HG02870 (cell line): ENCODE measurements around the gene KRT3.

Source experiments
- ATAC-seq: cut with Tn5 transposase; IDR thresholded peaks from one replicate; pipeline ENCODE4 v1.9.1; 2021; ENCODE audit warnings: mild to moderate bottlenecking, moderate library complexity; ENCODE audit not compliant: unreplicated experiment

KRT3 gene

DNA sequence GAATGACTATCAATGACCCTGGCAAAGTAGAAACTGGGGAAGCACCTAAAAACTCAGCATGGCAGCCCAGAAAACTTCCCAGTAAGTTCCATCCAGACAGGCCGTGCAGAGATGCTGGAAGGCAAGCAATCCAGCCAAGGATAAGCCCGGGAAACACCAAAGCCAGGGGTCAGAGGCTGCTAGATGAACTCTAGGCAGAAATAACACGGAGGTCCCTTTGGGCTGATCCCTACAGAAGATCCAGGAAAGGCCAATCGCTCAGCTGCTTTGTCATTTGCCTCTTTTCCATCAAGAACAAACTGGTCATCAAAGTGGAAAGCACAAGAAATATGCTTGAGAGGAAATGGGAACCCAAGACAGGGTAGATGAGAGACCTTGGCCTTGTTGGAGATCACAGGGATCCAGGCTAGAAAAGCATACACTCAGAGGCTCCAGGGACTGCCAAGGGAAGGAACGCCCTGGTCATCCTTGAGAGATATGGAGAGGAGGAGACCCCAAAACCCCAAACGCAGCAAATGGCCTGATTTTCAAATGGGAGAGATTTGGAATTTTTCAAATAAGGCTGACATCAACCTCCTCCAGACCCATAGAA, 31.7 kb upstream of the KRT3 start:
- no peak for ATAC-seq

DNA sequence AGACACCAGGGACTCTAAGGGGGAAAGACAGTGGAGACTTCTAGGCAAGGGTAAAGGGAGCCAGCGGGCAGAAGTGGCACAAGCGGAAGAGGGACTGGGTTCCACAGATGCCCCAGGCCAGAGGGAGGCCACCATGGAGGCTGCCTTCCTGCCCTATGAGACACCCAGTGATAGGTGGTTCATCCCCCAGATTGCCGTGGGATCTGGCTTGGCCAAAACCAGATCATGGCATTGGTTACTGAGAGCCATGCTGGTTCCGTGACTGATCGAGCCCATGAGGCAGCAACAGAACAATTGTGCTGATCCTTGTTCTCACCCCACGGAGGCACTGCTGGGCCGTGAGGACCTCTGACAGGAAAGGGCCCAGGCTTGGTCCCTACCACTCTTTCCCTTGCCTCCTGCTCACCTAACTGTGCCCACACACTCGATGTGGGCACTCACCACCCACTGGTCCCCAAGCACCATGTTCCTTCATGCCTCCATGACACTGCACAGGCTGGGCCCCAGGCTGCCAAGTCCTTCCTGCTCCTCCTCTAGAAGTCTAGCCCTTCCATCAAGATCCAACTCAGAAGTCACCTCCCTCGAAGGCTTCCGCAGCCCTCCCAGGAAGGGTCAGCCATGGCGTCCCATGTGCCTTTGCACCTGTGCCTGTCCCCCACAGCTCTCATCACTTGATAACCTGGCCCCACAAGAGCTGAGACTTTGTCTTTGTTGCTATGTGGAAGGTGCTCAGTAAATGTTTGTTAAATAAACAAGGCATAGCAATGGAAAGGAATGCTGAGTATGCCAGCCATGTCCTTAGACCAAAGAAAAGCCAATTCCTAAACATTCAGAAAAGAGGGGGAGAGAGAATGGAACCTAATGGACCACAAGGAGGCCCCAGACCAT, 30.9 kb upstream of the KRT3 start:
- no peak for ATAC-seq

DNA sequence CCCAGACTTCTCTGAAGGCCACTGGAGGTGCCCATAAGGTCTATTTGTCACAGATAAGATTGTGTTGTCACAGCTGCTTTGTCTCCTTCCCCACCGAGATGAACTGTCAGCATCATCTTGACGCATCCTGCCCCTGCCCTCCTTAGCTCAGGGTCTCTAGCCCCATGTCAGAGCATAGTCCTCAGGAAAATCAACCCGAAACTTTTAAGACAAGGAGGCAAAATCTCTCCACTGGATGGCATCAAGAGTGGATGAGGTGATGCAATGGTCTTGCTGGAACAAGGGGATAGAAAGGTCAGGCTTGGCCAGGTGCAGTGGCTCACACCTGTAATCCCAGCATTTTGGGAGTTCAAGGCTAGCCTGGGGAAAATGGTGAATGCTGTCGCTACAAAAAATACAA, 30.0 kb upstream of the KRT3 start:
- no peak for ATAC-seq

DNA sequence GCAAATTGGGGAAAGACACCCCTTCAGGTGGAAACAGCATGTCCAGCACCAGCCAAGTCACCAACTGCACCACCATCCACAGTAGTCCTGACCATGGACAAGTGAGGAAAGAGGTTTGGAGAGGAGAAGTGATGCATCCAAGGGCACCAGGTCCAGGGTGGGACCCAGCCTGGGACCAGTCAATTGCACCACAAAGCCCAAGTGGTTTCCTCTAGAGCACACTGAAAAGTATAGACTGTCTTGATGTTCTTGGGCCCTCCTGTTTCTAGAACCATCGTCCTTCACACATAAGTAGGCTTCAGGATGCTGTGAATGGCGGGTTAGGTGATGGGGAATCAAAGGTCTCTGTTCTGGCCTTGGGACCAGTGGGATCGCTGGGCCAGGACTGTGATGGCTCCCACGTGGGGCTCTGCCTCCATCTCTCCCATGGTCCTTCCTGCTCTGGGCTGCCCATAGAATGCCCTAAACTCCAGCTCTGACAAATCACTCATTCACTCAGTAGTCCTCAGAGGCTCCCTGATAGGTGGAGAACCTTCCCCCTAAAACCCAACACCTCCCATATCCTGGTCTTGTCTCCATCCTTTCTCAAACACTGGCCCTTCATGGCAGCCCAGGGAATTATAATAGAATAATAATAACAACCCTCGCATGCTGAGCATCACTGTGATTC, 29.0 kb upstream of the KRT3 start:
- ATAC-seq = no peak

DNA sequence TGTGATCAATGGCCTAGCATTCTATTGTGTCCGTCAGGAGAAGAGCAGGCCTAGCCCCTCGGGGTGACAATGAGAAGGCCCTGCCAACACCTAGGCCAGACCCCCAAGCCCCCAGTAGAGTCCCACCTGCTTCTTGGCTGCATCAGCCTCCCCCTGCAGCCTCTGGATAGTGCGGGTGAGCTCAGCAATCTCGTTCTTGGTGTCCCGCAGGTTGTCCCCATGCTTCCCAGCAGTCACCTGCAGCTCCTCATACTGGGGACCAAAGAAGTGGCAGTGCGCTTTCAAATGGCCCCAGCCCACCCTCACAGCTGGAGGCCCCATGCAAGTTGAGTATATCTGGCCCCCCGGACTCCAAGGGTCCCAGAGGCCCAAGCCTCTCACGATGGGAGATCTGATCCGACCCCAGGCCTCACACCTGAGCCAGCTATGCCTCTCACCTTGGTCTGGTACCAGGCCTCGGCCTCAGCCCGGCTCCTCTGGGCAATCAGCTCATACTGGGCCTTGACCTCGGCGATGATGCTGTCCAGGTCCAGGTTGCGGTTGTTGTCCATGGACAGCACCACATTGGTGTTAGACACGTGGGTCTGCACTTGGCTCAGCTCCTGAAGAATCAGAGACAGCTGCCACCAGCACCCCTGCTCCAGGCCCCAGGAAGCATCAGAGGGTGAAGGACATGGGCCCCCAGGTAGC, 28.0 kb upstream of the KRT3 start:
- no peak for ATAC-seq

DNA sequence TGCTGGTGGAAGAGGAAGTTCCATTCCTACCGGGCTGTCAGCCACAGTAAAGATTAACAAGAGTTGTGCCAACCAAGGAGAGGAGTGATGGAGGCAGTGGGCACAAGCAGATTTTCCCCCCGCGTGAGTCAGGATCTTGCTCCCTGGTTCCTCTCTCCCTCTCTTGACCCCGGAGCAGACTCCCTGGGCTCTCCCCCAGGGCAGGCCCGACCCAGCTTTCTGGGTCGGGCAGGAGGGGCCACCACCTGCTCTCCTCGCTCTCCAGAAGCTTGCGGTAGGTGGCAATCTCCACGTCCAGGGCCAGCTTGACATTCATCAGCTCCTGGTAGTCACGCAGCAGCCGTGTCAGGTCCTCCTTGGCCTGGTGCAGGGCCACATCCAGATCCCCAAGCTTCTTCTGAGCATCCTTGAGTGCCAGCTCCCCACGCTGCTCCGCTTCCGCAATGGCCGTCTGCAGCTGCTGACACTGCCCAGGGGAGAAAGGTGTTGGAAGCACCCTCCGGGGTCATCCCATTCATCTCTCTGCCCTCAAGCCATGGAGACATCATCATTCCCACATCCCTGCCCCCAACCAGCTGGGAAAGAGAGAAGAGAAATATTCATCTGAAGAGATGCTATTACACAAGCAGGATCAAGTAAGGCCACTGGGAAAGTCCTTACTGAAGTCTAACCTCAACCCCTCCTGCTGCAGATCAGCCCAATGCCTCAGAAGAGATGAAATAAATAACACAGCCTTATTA, 27.0 kb upstream of the KRT3 start:
- no peak for ATAC-seq

DNA sequence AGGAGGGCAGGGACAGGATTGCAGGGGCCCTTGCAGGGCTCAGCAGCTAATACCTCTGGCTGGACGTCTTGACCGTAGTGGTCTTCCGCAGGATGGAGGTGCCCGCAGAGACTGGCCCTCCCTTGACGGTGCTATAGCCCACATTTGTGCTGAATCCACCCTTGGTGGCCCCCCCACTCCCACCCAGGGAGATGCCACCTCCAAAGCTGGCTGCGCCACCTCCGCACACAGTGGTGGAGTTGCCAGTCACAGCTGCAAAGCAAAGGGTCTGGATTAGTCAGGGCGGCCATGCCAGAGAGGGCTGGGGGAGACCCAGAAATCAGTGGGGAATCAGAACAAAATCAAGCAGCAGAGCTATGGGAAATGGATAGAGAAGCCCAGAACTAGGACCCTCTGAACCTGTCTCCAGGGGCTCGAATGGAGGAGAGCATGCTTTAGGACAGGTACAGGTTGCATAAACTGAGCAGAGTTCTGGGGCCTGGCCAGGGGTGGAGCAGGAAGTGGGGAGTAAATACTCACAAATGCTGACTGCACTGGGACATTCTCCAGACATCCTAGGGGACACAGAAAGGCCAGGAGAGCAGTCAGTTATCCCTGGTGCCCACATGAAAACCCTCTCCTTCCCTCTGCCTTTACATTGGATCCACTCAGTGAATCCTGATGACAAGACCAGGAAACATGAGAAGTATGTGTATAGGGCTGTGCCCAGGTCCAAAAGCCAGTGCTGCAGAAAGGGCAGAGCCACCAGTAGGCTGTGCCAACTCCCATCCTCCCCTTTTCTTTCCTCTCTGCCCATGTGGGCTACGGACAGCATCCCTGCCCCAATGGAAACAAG, 26.1 kb upstream of the KRT3 start:
- no peak for ATAC-seq

DNA sequence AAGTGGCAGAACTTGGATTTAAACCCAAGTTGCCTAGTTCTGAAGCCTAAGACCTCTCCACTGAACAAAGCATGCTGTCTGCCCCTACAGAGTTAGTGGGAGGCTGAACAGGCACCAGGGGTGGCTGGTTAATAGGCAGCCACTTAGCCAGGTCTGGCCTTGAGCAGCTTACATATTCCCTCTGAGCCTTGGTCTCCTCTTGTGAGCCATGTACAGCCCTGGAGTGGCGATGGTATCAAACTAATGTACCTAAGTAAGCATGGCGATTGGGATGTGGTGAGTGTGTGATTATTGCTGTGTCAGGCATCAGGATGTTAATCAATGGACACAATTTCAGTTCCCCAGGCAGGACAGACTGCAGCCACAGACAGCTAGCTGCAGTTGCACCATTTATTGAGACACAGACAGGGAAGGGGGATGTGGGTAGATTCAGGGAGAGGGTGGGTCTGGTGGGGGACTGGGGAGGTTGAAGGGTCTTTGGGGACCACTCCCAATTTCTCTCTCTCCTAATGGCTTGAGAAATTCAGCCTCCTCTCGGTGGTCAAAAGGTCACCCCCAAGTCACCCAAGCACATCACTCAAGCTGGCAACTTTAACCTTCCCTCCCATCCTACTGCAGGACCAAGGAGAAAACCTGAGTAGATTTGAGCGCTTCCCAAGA, 25.3 kb upstream of the KRT3 start:
- no peak for ATAC-seq

DNA sequence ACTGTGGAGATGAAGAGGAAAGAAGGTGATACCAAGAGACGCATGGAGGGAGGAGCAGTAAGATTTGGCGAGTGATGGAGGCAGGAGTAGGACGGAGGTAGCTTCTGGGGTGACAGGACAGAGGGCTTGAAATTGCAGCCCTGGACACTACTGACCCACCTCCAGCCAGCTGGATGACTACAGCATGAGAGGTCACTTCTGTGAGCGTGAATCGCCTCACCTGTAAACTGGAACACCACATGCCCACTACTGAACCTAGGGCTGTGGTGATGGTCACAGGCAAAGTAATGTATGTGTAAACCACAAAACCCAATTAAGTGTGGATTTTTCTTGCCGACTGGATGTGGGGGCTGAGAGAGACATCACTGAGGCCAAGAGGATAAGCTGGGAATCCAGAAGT, 24.6 kb upstream of the KRT3 start:
- ATAC-seq = no peak

DNA sequence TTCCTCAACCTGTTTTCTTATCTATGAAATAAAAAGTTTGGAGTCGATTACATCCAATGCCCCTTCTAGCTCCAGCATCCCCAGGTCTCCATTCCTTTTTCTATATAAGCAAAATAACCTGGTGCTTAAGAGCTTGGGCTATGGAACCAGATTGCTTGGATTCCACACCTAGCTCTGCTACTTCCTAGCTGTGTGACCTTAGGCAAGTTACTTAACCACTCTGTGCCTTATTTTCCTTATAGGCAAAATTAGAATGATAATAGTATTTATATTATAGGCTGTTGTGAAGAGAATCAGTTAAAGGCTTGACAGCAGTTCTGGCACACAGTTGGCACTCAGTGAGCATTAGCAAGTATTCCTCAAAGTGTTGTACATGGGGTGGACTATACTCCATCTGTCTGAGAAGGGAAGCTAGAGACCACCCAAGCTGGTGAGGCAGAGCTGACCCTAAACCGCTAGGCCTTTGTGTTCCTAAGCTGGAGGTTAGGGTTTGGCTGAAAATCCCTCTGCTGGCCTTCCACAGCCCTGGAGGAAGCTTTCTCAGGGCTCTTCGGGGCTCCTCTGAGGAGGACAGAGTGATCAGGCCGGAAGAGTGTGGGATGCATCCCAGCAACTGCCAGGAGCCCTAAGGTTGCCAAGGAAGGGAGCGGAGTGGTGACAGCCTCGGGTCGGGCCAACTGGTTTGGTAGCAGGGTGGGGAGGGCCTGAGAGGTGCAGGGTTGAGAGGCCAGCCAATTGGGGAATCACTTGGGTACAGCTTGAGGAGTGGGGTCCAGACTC, 24.0 kb upstream of the KRT3 start:
- no peak for ATAC-seq

DNA sequence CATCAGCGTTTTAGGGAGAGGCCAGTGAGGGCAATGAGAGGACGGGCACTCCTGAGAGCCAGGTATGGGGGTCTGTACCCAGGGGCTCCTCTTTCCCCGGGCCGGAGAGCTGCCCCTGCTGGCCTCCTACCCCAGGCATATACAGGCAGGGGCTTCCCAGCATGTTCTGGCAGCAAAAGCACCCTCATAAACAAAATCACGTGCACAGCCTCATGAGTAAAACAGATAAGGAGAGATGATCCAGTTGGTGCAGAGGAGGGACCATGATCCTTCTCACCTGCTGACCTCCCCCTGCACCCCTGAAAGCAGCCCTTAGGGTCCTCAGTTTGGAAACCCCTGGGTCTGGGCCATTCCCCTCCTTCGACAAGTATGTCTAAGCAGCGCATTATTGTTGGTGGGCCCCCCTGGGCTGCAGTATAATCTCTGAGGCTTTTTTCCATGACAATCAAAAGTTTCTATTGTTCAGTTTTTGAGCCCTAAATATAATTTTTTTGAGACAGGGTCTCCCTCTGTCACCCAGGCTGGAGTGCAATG, 23.0 kb upstream of the KRT3 start:
- ATAC-seq = no peak

DNA sequence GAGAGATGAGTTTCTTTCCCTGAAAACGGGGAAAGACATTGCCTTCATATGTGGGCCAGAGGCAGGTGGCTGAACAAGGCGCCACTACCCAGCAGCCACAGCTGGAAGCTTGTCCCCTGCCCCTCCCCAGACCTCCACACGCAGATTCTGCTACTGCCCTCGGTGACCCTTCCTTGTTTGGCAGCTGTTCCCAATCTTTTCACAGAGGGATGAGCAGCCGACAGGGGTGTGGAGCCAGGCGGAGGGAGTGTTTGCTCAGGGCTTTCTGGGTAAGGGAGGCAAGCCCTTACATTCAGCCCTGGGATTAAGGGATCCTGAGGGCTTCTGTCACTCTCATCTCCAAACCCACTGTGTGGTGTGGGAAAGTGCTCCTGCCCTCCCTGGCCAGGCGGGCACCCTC, 22.5 kb upstream of the KRT3 start:
- no peak for ATAC-seq

DNA sequence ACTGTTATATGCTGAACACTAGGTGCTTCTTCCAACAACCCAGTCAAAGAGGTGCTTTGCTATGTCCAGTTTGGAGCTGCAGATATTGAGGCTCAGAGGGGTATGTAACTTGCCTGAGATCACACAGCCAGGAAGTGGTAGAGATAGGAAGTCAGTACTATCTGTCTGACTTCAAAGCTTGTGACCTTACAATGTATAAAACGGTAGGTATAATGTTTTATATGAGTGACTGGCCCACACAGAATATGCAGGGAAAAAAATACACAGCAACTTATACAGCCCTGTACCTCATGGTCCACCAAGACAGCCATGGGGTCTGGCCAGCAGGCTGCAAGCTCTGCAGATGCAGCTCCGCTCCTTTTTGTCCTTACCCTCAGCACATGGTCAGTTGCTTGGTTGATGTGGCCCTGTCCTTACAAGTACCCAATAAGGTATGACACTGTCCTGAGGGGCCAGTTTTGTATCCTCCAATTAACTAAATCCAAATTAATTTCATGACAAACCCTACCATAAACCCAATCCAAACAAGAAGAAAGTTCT, 21.9 kb upstream of the KRT3 start:
- no peak for ATAC-seq

DNA sequence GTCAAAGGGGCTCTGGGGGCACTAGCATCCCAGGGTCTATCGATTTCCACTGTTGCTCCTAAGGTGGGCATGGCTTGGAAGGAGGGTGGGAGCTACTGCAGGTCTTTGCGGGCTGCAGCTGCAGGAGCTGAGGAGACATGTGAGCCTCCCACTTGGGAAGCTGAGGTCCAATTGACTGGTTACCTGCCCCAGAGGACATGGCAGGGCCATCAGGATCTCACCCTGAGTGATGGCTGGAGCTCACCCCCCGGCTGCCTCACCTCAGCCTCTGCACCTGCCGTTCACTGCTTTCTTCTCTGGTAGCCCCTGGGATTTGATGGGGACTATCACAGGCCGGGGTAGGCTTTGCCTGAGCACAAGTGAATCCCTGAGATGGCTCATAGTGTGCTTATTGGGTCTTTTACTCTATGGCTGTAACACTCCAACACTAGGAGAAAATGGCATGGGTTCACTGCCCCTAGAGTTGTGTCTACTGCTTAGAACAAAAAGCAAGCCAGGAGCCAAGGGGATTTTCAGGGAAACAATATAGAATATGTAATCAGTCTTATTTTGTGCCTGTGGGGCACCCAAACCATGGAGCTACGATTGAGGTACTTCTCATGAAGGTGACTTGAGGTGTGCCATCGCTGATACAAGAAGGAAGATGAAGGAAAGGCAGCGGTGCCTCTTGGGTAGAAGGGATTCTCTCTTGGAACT, 21.2 kb upstream of the KRT3 start:
- ATAC-seq = no peak

DNA sequence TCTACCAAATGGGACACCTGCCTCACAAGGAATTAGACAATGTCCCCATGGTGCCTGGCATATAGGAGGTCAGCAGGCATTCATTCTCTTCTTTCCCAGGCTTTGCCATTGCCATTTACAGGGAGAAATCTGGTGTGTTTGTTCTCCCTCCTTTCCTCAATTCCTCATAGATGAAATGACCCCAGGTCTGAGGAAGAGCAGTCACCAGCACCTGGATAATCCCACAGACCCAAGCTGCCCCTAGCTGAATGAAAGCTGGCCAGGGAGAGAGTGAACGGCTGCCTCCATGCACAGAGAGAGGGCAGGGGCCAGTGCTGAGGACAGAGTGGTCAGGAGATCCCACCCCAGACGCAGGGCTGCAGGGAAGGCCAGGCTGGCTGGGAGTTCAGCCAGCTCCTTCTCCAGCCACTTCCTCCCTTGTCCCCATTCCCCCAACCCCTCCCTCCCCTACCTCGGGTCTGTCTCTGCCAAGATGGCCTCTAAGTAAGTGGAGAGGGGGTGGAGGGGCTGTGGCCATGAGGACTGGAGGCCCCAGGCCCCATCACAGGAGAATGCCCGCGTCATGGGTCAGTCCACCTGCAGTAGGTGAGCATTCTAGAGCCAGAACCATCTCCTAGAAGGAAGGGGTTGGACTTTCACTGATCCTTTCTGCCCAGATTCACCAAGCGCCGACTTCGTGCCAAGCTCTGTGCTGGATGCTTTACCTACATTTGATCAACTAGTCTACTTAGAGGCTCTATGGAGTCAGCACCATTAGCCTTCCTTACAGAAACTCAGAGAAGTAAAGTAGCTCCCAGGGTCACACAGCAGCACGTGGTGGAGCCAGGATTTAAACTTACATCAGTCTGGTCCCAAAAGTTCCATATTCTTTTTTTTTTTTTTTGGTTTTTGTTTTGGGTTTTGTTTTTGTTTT, 20.0 kb upstream of the KRT3 start:
- no peak for ATAC-seq

DNA sequence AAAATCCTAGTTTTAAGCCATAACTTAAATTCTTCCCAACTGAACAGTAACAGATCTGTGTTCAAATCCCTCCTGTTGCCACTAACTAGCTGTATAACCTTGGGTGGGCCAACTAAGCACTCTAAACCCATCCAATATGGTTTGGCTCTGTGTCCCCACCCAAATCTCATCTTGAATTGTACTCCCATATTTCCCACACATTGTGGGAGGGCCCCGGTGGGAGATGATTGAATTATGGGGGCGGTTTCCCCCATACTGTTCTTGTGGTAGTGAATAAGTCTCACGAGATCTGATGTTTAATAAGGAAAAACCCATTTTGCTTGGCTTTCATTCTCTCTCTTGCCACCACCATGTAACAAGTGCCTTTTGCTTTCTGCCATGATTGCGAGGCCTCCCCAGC, 19.2 kb upstream of the KRT3 start:
- no peak for ATAC-seq
